ENCODE data around the gene CRYZL1.

CRYZL1 gene

GRCh38 chr21:33557447-33557846, 84.1 kb downstream of the CRYZL1 start:
- no peak for DNase-seq

- DNase-seq, result no peak
These were observed 86.6 kb downstream of the CRYZL1 start for GRCh38 chr21:33554982-33555344.

DNA sequence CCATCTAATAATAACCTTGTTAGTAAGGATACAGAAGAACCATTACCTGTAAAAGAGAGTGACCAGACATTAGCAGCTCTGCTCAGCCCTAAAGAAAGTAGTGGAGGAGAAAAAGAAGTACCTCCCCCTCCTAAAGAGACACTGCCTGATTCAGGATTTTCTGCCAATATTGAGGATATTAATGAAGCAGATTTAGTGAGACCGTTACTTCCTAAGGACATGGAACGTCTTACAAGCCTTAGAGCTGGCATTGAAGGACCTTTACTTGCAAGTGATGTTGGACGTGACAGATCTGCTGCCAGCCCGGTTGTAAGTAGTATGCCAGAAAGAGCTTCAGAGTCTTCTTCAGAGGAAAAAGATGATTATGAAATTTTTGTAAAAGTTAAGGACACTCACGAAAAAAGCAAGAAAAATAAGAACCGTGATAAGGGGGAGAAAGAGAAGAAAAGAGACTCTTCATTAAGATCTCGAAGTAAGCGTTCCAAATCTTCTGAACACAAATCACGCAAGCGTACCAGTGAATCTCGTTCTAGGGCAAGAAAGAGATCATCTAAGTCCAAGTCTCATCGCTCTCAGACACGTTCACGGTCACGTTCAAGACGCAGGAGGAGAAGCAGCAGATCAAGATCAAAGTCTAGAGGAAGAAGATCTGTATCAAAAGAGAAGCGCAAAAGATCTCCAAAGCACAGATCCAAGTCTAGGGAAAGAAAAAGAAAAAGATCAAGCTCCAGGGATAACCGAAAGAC, 87.1 kb downstream of the CRYZL1 start:
- no peak for DNase-seq

GRCh38 chr21:33552999-33553598, 88.4 kb downstream of the CRYZL1 start:
- DNase-seq, result no peak

DNA sequence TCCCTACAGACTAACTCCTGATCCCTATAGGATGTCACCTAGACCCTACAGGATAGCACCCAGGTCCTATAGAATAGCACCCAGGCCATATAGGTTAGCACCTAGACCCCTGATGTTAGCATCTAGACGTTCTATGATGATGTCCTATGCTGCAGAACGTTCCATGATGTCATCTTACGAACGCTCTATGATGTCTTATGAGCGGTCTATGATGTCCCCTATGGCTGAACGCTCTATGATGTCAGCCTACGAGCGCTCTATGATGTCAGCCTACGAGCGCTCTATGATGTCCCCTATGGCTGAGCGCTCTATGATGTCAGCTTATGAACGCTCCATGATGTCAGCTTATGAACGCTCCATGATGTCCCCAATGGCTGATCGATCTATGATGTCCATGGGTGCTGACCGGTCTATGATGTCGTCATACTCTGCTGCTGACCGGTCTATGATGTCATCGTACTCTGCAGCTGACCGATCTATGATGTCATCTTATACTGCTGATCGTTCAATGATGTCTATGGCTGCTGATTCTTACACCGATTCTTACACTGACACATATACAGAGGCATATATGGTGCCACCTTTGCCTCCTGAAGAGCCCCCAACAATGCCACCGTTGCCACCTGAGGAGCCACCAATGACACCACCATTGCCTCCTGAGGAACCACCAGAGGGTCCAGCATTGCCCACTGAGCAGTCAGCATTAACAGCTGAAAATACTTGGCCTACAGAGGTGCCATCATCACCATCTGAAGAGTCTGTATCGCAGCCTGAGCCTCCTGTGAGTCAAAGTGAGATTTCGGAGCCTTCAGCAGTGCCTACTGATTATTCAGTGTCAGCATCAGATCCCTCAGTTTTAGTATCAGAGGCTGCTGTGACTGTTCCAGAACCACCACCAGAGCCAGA, 89.2 kb downstream of the CRYZL1 start:
- no peak for DNase-seq

- no peak for DNase-seq
These were observed 89.9 kb downstream of the CRYZL1 start for GRCh38 chr21:33551664-33552063.

DNA sequence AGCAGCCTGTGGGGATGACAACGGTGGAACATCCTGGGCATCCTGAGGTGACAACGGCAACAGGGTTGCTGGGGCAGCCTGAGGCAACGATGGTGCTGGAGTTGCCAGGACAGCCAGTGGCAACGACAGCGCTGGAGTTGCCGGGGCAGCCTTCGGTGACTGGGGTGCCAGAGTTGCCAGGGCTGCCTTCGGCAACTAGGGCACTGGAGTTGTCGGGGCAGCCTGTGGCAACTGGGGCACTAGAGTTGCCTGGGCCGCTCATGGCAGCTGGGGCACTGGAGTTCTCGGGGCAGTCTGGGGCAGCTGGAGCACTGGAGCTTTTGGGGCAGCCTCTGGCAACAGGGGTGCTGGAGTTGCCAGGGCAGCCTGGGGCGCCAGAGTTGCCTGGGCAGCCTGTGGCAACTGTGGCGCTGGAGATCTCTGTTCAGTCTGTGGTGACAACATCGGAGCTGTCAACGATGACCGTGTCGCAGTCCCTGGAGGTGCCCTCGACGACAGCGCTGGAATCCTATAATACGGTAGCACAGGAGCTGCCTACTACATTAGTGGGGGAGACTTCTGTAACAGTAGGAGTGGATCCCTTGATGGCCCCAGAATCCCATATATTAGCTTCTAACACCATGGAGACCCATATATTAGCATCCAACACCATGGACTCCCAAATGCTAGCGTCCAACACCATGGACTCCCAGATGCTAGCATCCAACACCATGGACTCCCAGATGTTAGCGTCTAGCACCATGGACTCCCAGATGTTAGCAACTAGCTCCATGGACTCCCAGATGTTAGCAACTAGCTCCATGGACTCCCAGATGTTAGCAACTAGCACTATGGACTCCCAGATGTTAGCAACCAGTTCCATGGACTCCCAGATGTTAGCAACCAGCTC, 90.5 kb downstream of the CRYZL1 start:
- DNase-seq, result no peak

DNA sequence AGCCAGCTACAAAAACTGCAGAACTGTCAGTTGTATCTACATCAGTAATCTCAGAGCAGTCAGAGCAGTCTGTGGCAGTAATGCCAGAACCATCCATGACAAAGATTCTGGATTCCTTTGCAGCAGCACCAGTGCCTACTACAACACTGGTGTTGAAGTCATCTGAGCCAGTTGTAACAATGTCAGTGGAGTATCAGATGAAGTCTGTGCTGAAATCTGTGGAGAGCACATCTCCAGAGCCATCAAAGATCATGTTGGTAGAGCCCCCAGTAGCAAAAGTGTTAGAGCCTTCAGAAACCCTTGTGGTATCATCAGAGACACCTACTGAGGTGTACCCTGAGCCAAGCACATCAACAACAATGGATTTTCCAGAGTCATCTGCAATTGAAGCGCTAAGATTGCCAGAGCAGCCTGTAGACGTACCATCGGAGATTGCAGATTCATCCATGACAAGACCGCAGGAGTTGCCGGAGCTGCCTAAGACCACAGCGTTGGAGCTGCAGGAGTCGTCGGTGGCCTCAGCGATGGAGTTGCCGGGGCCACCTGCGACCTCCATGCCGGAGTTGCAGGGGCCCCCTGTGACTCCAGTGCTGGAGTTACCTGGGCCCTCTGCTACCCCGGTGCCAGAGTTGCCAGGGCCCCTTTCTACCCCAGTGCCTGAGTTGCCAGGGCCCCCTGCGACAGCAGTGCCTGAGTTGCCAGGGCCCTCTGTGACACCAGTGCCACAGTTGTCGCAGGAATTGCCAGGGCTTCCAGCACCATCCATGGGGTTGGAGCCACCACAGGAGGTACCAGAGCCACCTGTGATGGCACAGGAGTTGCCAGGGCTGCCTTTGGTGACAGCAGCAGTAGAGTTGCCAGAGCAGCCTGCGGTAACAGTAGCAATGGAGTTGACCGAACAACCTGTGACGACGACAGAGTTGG, 91.4 kb downstream of the CRYZL1 start:
- DNase-seq, result no peak

DNA sequence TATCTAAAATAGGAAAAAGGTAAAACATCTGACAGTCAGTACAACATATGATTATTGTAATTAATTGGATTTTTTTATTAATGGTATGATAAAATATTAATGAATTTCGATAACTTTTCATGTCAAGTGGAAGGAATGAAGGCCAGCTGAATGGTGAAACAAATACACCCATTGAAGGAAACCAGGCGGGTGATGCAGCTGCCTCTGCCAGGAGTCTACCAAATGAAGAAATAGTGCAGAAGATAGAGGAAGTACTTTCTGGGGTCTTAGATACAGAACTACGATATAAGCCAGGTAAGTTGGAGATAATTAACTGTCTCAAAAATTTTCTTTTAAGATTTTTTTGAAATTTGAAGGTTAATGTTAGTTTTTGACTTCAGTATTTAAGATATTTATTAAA, 95.5 kb downstream of the CRYZL1 start:
- no peak for DNase-seq

- DNase-seq, result no peak
These were observed 96.9 kb downstream of the CRYZL1 start for GRCh38 chr21:33544451-33545195.

GRCh38 chr21:33543505-33544129, 97.9 kb downstream of the CRYZL1 start:
- peak; percentile 60 for DNase-seq

DNA sequence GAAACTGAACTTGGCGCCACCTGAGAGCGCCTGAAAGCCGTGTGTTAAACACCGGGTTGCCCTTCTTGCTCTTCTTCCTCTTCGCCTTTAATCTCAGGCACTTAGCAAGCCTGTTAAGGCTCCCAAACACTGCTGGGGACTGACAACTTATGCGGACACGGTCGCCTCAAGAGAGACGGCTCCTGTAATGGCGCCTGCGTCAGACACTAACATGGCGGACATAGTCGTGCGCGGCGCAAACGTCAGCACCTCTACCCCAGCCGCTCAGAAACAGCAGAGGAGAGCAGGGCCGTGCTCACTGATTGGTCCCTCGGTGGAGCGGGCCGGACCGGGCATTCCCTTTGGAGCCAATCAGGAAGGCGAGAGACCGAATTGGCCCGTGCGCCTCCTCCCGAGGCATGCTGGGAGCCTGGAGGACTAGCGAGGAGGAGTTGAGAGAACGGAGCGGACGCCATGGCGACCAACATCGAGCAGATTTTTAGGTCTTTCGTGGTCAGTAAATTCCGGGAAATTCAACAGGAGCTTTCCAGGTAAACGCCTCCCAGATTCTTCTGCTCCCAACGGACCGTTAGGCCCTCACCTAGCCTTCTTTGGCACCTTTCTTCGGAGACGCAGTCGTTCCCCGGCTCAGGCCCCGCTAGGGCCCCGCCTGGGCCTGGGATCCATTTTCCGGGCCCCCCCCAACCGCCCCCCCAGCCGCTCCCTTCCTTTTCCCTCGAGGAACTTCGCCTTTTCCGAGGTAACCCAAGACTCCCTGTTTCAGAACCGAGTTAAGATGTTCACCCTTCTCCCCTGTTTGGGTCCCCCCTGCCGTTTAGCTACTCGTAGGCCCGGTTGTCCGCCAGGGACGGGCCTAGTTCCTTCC, 98.7 kb downstream of the CRYZL1 start, which contains the start of gene SON:
Gene SON, plus strand, starts transcription at position 399 of the 865 bp plus-strand sequence. Its CDS starts 55 bp downstream, at position 454.
- peak; percentile 99 for DNase-seq

DNA sequence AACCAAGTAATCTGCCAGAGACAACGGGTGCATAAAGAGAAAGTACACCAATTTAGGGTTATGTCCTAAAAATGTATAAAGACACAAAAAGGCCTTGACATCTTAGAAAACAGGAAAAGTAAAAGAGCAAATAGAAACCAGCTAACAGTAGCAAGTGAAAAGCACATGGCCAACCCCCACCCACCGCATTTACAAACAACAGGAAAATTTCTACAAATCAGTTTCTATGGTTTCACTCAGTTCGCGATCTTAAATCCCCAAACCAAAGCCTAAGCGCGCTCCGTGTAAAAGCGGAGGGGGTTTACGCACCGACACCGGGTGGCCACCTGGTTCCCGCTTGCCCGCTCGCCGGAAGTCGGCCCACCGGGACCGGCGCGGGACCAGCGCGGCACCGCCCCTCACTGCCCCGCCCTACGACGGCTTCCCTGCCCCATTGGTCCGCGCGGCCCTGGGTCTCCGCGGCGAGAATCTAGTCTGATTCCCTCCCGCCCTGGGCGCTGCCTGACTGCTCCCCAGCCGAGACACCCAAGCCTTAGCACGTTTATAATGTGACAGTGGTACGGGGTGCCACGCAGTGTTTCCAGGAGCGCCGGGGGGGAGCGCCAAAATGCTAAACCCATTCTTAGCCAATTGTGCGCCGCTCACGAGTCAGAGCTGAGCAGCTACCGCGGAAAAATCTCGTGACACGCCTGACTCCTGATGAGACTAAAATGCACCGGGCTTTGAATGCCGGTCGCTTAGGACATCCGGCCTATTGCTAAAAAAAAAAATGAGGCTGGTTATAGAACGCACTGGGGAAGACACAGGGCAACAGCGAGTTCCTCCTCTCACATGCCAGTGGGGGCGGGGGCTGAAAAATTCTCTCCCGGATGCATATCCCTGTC, 99.5 kb downstream of the CRYZL1 start, which contains the start of gene GART:
Gene GART, minus strand, starts transcription at position 362 of the 884 bp plus-strand sequence. CDS start 2,802 bp downstream, outside the sequence.
- peak; percentile 83 for DNase-seq

- DNase-seq, result no peak
These were observed 100.3 kb downstream of the CRYZL1 start for GRCh38 chr21:33541105-33541711.

DNA sequence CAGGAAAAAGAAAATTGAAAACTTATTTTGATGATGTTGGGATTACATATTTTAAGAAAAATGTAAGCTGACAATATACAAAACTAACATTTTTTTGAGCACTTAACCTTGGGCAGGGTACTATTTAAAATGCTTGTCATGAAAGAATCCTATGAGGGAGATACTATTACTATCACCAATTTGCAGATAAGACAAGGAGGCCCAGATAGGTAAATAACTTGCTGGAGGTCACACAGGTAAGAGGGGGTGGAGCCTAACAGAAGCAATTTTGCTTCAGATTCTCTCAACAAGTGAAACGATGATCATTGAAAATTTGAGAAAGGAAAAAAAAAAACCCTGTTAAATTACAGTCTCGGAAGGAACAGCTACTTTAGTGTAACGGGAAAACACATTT, 100.8 kb downstream of the CRYZL1 start:
- no peak for DNase-seq

DNA sequence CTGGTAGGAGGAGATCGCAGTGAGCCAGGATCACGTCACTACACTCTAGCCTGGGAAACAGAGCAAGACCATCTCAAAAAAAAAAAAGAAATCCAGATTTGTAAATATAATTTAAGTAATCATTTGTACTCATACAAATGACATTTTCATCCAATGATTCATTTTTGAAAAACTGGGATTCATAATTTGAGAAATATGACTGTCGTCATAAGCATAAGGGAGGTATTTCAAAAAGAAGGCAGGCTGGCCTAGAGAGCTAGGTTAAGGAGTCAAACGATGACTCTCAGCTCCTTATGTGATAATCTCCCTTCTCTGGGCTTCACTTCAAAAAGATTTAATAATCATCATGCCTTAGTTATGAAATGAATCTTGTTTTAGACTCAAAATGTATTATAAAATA, 101.9 kb downstream of the CRYZL1 start:
- no peak for DNase-seq

Data from CD4-positive, alpha-beta T cell treated with Interleukin-15 for 1 hour (primary cell).